ENCODE results near the gene AARS1.

- TF ChIP-seq CTCF (IDR thresholded peaks at IDR 0.05) (peak; percentile 82 to 98 (median 94)), POLR2A (IDR thresholded peaks at IDR 0.05) (peak in 1 of 2 donors; percentile 68)
Measured at GRCh38 chr16:70251629-70252354, 37.5 kb downstream of the AARS1 start, which contains the start of gene EXOSC6.
